ENCODE results near the gene DIP2A.
"Not testable (repeated sequence)": the region's sequence is repeated elsewhere in the genome, so short reads cannot be mapped to it uniquely, and the experiment has no call there.

The DIP2A gene

GRCh38 chr21:46425041-46425440 is 33.6 kb upstream of the DIP2A start:
- DNase-seq, result no peak

GRCh38 chr21:46425571-46425970 is 33.1 kb upstream of the DIP2A start:
- DNase-seq, result peak; percentile 71 to 73

- DNase-seq, result no peak
Measured at GRCh38 chr21:46426313-46427046, 32.2 kb upstream of the DIP2A start.

GRCh38 chr21:46427516-46427915 is 31.2 kb upstream of the DIP2A start:
- no peak for DNase-seq

- no peak for DNase-seq
Measured at GRCh38 chr21:46428286-46428685, 30.4 kb upstream of the DIP2A start.

GRCh38 chr21:46428987-46429710 is 29.5 kb upstream of the DIP2A start:
- no peak for DNase-seq

GRCh38 chr21:46429754-46430681 is 28.7 kb upstream of the DIP2A start:
- DNase-seq, result no peak

GRCh38 chr21:46431448-46431847 is 27.2 kb upstream of the DIP2A start:
- no peak for DNase-seq

- peak; percentile 13 to 17 for DNase-seq
Measured at GRCh38 chr21:46431884-46432488, 26.7 kb upstream of the DIP2A start.

- not testable (repeated sequence) for DNase-seq
Measured at GRCh38 chr21:46433116-46433515, 25.6 kb upstream of the DIP2A start.

- DNase-seq, result no peak
Measured at GRCh38 chr21:46434322-46434958, 24.3 kb upstream of the DIP2A start.

- no peak for DNase-seq
Measured at GRCh38 chr21:46435786-46436227, 22.9 kb upstream of the DIP2A start.

GRCh38 chr21:46436621-46437020 is 22.1 kb upstream of the DIP2A start:
- DNase-seq, result no peak

- DNase-seq, result no peak
Measured at GRCh38 chr21:46437096-46437498, 21.6 kb upstream of the DIP2A start.

- DNase-seq, result no peak
Measured at GRCh38 chr21:46437511-46437910, 21.2 kb upstream of the DIP2A start.

- no peak for DNase-seq
Measured at GRCh38 chr21:46438241-46438640, 20.4 kb upstream of the DIP2A start.

- DNase-seq, result no peak
Measured at GRCh38 chr21:46439906-46440305, 18.8 kb upstream of the DIP2A start.

- no peak for DNase-seq
Measured at GRCh38 chr21:46441331-46441730, 17.4 kb upstream of the DIP2A start.

GRCh38 chr21:46441961-46442498 is 16.7 kb upstream of the DIP2A start:
- DNase-seq, result no peak

- no peak for DNase-seq
Measured at GRCh38 chr21:46442938-46443337, 15.8 kb upstream of the DIP2A start.

GRCh38 chr21:46443910-46444309 is 14.8 kb upstream of the DIP2A start:
- DNase-seq, result no peak

- no peak for DNase-seq
Measured at GRCh38 chr21:46448108-46448507, 10.6 kb upstream of the DIP2A start.

All from CD4-positive, alpha-beta T cell treated with Interleukin-4 for 1 hour (primary cell).